ENCODE results near the gene SLC6A3.
"Not testable (repeated sequence)": the region's sequence is repeated elsewhere in the genome, so short reads cannot be mapped to it uniquely, and the experiment has no call there.

Gene SLC6A3

GRCh38 chr5:1387059-1387755, 58.0 kb downstream of the SLC6A3 start:
- DNase-seq (ENCODE audit: low read depth): no peak

- DNase-seq (ENCODE audit: low read depth): peak; percentile 17
Observed at GRCh38 chr5:1386274-1386717, 58.9 kb downstream of the SLC6A3 start.

GRCh38 chr5:1385395-1386273, 59.6 kb downstream of the SLC6A3 start:
- DNase-seq (ENCODE audit: low read depth): peak; percentile 36

GRCh38 chr5:1384521-1384920, 60.7 kb downstream of the SLC6A3 start:
- no peak for DNase-seq (ENCODE audit: low read depth)

- DNase-seq (ENCODE audit: low read depth): no peak
Observed at GRCh38 chr5:1383886-1384401, 61.3 kb downstream of the SLC6A3 start.

GRCh38 chr5:1383344-1383743, 61.9 kb downstream of the SLC6A3 start:
- no peak for DNase-seq (ENCODE audit: low read depth)

GRCh38 chr5:1382248-1382700, 63.0 kb downstream of the SLC6A3 start:
- DNase-seq (ENCODE audit: low read depth): no peak

- DNase-seq (ENCODE audit: low read depth): no peak
Observed at GRCh38 chr5:1381370-1382247, 63.6 kb downstream of the SLC6A3 start.

GRCh38 chr5:1380910-1381309, 64.3 kb downstream of the SLC6A3 start:
- DNase-seq (ENCODE audit: low read depth): no peak

GRCh38 chr5:1380011-1380817, 65.0 kb downstream of the SLC6A3 start:
- DNase-seq (ENCODE audit: low read depth): peak; percentile 7

- no peak for DNase-seq (ENCODE audit: low read depth)
Observed at GRCh38 chr5:1378866-1379659, 66.2 kb downstream of the SLC6A3 start.

- no peak for DNase-seq (ENCODE audit: low read depth)
Observed at GRCh38 chr5:1378096-1378495, 67.1 kb downstream of the SLC6A3 start.

GRCh38 chr5:1376981-1377380, 68.3 kb downstream of the SLC6A3 start:
- DNase-seq (ENCODE audit: low read depth): no peak

GRCh38 chr5:1375871-1376810, 69.1 kb downstream of the SLC6A3 start:
- no peak for DNase-seq (ENCODE audit: low read depth)

- DNase-seq (ENCODE audit: low read depth): no peak
Observed at GRCh38 chr5:1374679-1375055, 70.6 kb downstream of the SLC6A3 start.

GRCh38 chr5:1374030-1374678, 71.1 kb downstream of the SLC6A3 start:
- no peak for DNase-seq (ENCODE audit: low read depth)

- not testable (repeated sequence) for DNase-seq (ENCODE audit: low read depth)
Observed at GRCh38 chr5:1371972-1372342, 73.3 kb downstream of the SLC6A3 start.

GRCh38 chr5:1371218-1371971, 73.8 kb downstream of the SLC6A3 start:
- DNase-seq (ENCODE audit: low read depth): no peak

All from amniotic epithelial cell (primary cell).